B cell (primary cell): ENCODE results near the gene ZSCAN2. TPM values are rescaled to one million over a fixed set of nuclear protein-coding genes. Genes with fewer than 3 reads are reported as not detected.
A peak's percentile ranks its signal among the peaks of the same experiment; 100 is the strongest.
"Not testable (repeated sequence)": the region's sequence is repeated elsewhere in the genome, so short reads cannot be mapped to it uniquely, and the experiment has no call there.

ENCODE experiments used
- ATAC-seq: fragments of 200-7000 bp; cut with Tn5 transposase; one replicate; pipeline ENCODE4 v1.10.0; 2021; ENCODE audit warnings: low read depth, mild to moderate bottlenecking, moderate number of reproducible peaks, moderate library complexity
- CTCF ChIA-PET: fragments of 350-600 bp; sonication (Branson Sonifier 250); formaldehyde crosslinking; loops from one replicate; lab custom pipeline; 2021; ENCODE audit warnings: antibody characterized with exemption, inconsistent platforms; lab: Charles Lee
- POLR2A ChIA-PET: fragments of 350-600 bp; sonication (Branson Sonifier 250); formaldehyde crosslinking; loops from one replicate; lab custom pipeline; 2021; ENCODE audit warnings: antibody characterized with exemption; lab: Charles Lee
- DNase-seq: peaks from one replicate; pipeline ENCODE4 v3.0.0; 2013
- H2AFZ ChIP-seq: 2 replicates; pipeline ENCODE4 v1.6.1; 2012; ENCODE audit warnings: mild to moderate bottlenecking, low read depth, low read length; ENCODE audit not compliant: insufficient read depth, poor library complexity, severe bottlenecking
- H3K27ac ChIP-seq, 2 donors: 1 replicate in 1 of 2; 2 replicates in 1 of 2; pipeline ENCODE4 v1.5.1; 2012 to 2013; ENCODE audit warnings: low read length in 2 of 2, mild to moderate bottlenecking in 2 of 2, moderate library complexity in 1 of 2
- H3K27me3 ChIP-seq, 4 experiments: fragments of 200-600 bp in 1 of 4; sonication (generic) in 1 of 4; replicated peaks in 1 of 4; 1 replicate in 2 of 4; 2 replicates in 2 of 4; pipeline versions ENCODE4 v1.6.1 to v1.7.0; 2013 to 2016; ENCODE audit warnings: low read length in 3 of 4, mild to moderate bottlenecking in 2 of 4, mixed read lengths in 1 of 4, moderate library complexity in 1 of 4; ENCODE audit not compliant: insufficient read depth in 4 of 4, control insufficient read depth in 3 of 4; ENCODE audit errors: control extremely low read depth in 1 of 4
- H3K36me3 ChIP-seq, 2 experiments: replicated peaks in 1 of 2; 1 replicate in 1 of 2; 2 replicates in 1 of 2; pipeline versions ENCODE4 v1.6.1 to v1.7.1; 2013; ENCODE audit warnings: low read length in 1 of 2; ENCODE audit not compliant: insufficient read depth in 2 of 2, control insufficient read depth in 1 of 2; ENCODE audit errors: control extremely low read depth in 1 of 2, extremely low read depth in 1 of 2
- H3K4me1 ChIP-seq, 2 donors: fragments of 200-600 bp in 1 of 2; sonication (generic) in 1 of 2; 1 replicate in 1 of 2; 2 replicates in 1 of 2; pipeline versions ENCODE4 v1.5.1 to v1.6.1; 2013 to 2017; ENCODE audit warnings: low read length in 2 of 2; ENCODE audit not compliant: control insufficient read depth in 2 of 2, insufficient read depth in 2 of 2
- H3K4me2 ChIP-seq: replicated peaks from 2 replicates; pipeline ENCODE3; 2012; ENCODE audit warnings: mild to moderate bottlenecking, low read depth, low read length; ENCODE audit not compliant: poor library complexity, severe bottlenecking
- H3K4me3 ChIP-seq, 5 experiments: fragments of 200-600 bp in 1 of 5; sonication (generic) in 1 of 5; 1 replicate in 3 of 5; 2 replicates in 2 of 5; pipeline versions ENCODE4 v1.5.1 to v1.7.0; 2011 to 2016; ENCODE audit warnings: low read length in 4 of 5, mild to moderate bottlenecking in 4 of 5, low read depth in 2 of 5, control low read depth in 1 of 5, moderate library complexity in 1 of 5; ENCODE audit not compliant: insufficient read depth in 1 of 5; ENCODE audit errors: control extremely low read depth in 1 of 5, extremely low read depth in 1 of 5
- H3K79me2 ChIP-seq: fragments of 200-600 bp; sonication (generic); one replicate; pipeline ENCODE4 v1.6.0; 2016; ENCODE audit warnings: low read length; ENCODE audit not compliant: control insufficient read depth, insufficient read depth
- H3K9ac ChIP-seq: fragments of 200-600 bp; sonication (generic); 2 replicates; pipeline ENCODE4 v1.6.1; 2017; ENCODE audit warnings: mild to moderate bottlenecking, low read length, moderate library complexity
- H3K9me3 ChIP-seq, 3 donors: one replicate each; pipeline versions ENCODE4 v1.6.1 to v1.7.1; 2013; ENCODE audit warnings: low read length in 2 of 3; ENCODE audit not compliant: control insufficient read depth in 2 of 3, insufficient read depth in 1 of 3; ENCODE audit errors: control extremely low read depth in 1 of 3
- H4K20me1 ChIP-seq: 2 replicates; pipeline ENCODE4 v1.6.0; 2012; ENCODE audit warnings: mild to moderate bottlenecking, low read length; ENCODE audit not compliant: insufficient read depth, control insufficient read depth, poor library complexity, severe bottlenecking
- H3K27ac Mint-ChIP-seq: one replicate; pipeline ENCODE4 v1.8.0; 2021; ENCODE audit warnings: mixed read lengths
- H3K27me3 Mint-ChIP-seq: one replicate; pipeline ENCODE4 v1.8.0; 2021; ENCODE audit warnings: mixed read lengths
- H3K4me1 Mint-ChIP-seq: one replicate; pipeline ENCODE4 v1.8.0; 2021; ENCODE audit warnings: mixed read lengths
- H3K4me3 Mint-ChIP-seq: one replicate; pipeline ENCODE4 v1.8.0; 2021; ENCODE audit warnings: mixed read lengths
- H3K9me3 Mint-ChIP-seq: one replicate; pipeline ENCODE4 v1.8.0; 2022; ENCODE audit warnings: mixed read lengths; ENCODE audit not compliant: insufficient read depth
- WGBS: methylation state at CpG from one replicate; pipeline ENCODE4 v1.1.5; 2013; ENCODE audit warnings: missing lambda C conversion rate; ENCODE audit not compliant: insufficient coverage; 5-methylcytosine and 5-hydroxymethylcytosine counted together
- intact Hi-C: fragments of 100-400 bp; cut with micrococcal nuclease; formaldehyde crosslinking; loops from one replicate; pipeline ENCODE4 v1.10.0; 2022
- polyA plus RNA-seq: library from polyadenylated mRNA; depleted of rRNA; stranded (reverse); fragments of >200 nt; gene quantifications from 2 replicates; pipeline ENCODE4 v1.2.3, GENCODE V29; 2012
- total RNA-seq, 2 donors: library from RNA; stranded (reverse); fragments of 120-200 nt in 1 of 2; gene quantifications; 1 replicate in 1 of 2; 2 replicates in 1 of 2; pipeline versions ENCODE4 v1.2.3 to v1.2.4, GENCODE V29; 2013 to 2022

The ZSCAN2 gene
- total and polyA plus RNA-seq, 2 donors (not counting 1 experiment from before 2014, with no cell fraction given): 9.9 to 18.6 TPM

GRCh38 chr15:84641871-84642270 is 41.1 kb downstream of the ZSCAN2 start:
- H3K9me3 Mint-ChIP-seq, POLR2A ChIA-PET, H3K27ac Mint-ChIP-seq, H3K9ac ChIP-seq, H3K4me2 ChIP-seq, H3K9me3 ChIP-seq, H3K4me1 ChIP-seq, H3K4me1 Mint-ChIP-seq, DNase-seq, H3K79me2 ChIP-seq, H3K4me3 Mint-ChIP-seq, H2AFZ ChIP-seq, H3K27ac ChIP-seq, H4K20me1 ChIP-seq, H3K27me3 Mint-ChIP-seq, H3K4me3 ChIP-seq, H3K27me3 ChIP-seq, intact Hi-C loops, ATAC-seq: not testable (repeated sequence)
- H3K36me3 ChIP-seq: peaks cover 2 to 74% of the 10 kb centered on the region in 2 experiments
- WGBS: 95% methylated on average over 8 of the region's 9 CpGs
- CTCF ChIA-PET: interaction anchor here (0.7 kb wide), 1 partner anchor 159 kb away, joined by 3 read pairs; no protein-coding TSS in a partner anchor

- WGBS: 50% methylated on average over 2 of the region's 2 CpGs
- H3K4me3 ChIP-seq, H3K27me3 Mint-ChIP-seq, H4K20me1 ChIP-seq, H3K79me2 ChIP-seq, H3K27me3 ChIP-seq, H3K9me3 ChIP-seq, H3K27ac Mint-ChIP-seq, DNase-seq, H3K4me2 ChIP-seq, H3K9me3 Mint-ChIP-seq, ATAC-seq, H3K9ac ChIP-seq, H3K4me1 Mint-ChIP-seq, H3K4me3 Mint-ChIP-seq, intact Hi-C loops, POLR2A ChIA-PET, H2AFZ ChIP-seq, H3K4me1 ChIP-seq: not testable (repeated sequence)
- CTCF ChIA-PET: interaction anchor here (0.7 kb wide), 1 partner anchor 158 kb away, joined by 3 read pairs; no protein-coding TSS in a partner anchor
- H3K36me3 ChIP-seq: peaks cover 2 to 75% of the 10 kb centered on the region in 2 experiments
- H3K27ac ChIP-seq: peak overlapping the region in 1 of 2 donors; percentile 36
Observed at GRCh38 chr15:84642640-84643039, 41.8 kb downstream of the ZSCAN2 start.
